GM23338 (cell line): ENCODE data around the gene TNFSF13B. TPM values are rescaled to one million over a fixed set of nuclear protein-coding genes. Genes with fewer than 3 reads are reported as not detected.

ENCODE experiments used
- ATAC-seq: fragments of 200-7000 bp; cut with Tn5 transposase; 3 replicates; pipeline ENCODE4 v1.9.1; 2020
- DNase-seq: peaks from one replicate; pipeline ENCODE4 v3.0.0-alpha.2; 2015; ENCODE audit warnings: low spot score
- H2AFZ ChIP-seq: fragments of 200-600 bp; sonication (generic); 2 replicates; pipeline ENCODE4 v1.8.0; 2016; ENCODE audit warnings: antibody characterized with exemption, mild to moderate bottlenecking, moderate library complexity
- H3F3A ChIP-seq: fragments of 200-600 bp; sonication (generic); replicated peaks from 2 replicates; pipeline ENCODE4 v1.8.0; 2017; ENCODE audit warnings: antibody characterized with exemption, mixed run types, low read depth
- H3K27ac ChIP-seq: fragments of 200-600 bp; sonication (generic); 2 replicates; pipeline ENCODE4 v1.6.1; 2016; ENCODE audit warnings: low read depth
- H3K27me3 ChIP-seq: fragments of 200-600 bp; sonication (generic); 2 replicates; pipeline ENCODE4 v1.8.0; 2016; ENCODE audit warnings: mild to moderate bottlenecking, mixed run types, moderate library complexity; ENCODE audit not compliant: insufficient read depth
- H3K36me3 ChIP-seq: fragments of 200-600 bp; sonication (generic); 2 replicates; pipeline ENCODE4 v1.8.0; 2016; ENCODE audit warnings: mild to moderate bottlenecking; ENCODE audit not compliant: insufficient read depth
- H3K4me1 ChIP-seq: fragments of 200-600 bp; sonication (generic); 2 replicates; pipeline ENCODE4 v1.8.0; 2016; ENCODE audit warnings: mild to moderate bottlenecking, moderate library complexity; ENCODE audit not compliant: insufficient read depth
- H3K4me2 ChIP-seq: fragments of 200-600 bp; sonication (generic); 2 replicates; pipeline ENCODE4 v1.7.1; 2017; ENCODE audit warnings: mixed run types
- H3K4me3 ChIP-seq: fragments of 200-600 bp; sonication (generic); 2 replicates; pipeline ENCODE4 v1.6.1; 2016; ENCODE audit warnings: mixed run types
- H3K79me2 ChIP-seq: fragments of 200-600 bp; sonication (generic); replicated peaks from 2 replicates; pipeline ENCODE4 v1.8.0; 2017; ENCODE audit warnings: mild to moderate bottlenecking; ENCODE audit not compliant: insufficient read depth
- H3K9me2 ChIP-seq: fragments of 200-600 bp; sonication (generic); 2 replicates; pipeline ENCODE4 v1.8.0; 2017; ENCODE audit not compliant: insufficient read depth
- H4K20me1 ChIP-seq: fragments of 200-600 bp; sonication (generic); replicated peaks from 2 replicates; pipeline ENCODE4 v1.8.0; 2017; ENCODE audit warnings: mild to moderate bottlenecking; ENCODE audit not compliant: insufficient read depth
- H3K27ac Mint-ChIP-seq: 2 replicates; pipeline ENCODE4 v1.8.0; 2020; ENCODE audit warnings: inconsistent platforms, mild to moderate bottlenecking, moderate library complexity, mixed read lengths
- H3K27me3 Mint-ChIP-seq: 3 replicates; pipeline ENCODE4 v1.8.0; 2022; ENCODE audit warnings: low read depth, mild to moderate bottlenecking, moderate library complexity, mixed read lengths, inconsistent platforms; ENCODE audit not compliant: insufficient read depth, poor library complexity
- H3K36me3 Mint-ChIP-seq: 3 replicates; pipeline ENCODE4 v1.8.0; 2021; ENCODE audit warnings: low read depth, mild to moderate bottlenecking, inconsistent platforms, moderate library complexity, mixed read lengths
- H3K4me1 Mint-ChIP-seq: 3 replicates; pipeline ENCODE4 v1.8.0; 2020; ENCODE audit warnings: mild to moderate bottlenecking, inconsistent platforms, mixed read lengths
- H3K4me3 Mint-ChIP-seq: 3 replicates; pipeline ENCODE4 v1.8.0; 2021; ENCODE audit warnings: moderate library complexity, mild to moderate bottlenecking, inconsistent platforms, mixed read lengths
- H3K9me3 Mint-ChIP-seq: 3 replicates; pipeline ENCODE4 v1.8.0; 2020; ENCODE audit warnings: moderate library complexity, mild to moderate bottlenecking, inconsistent platforms, mixed read lengths
- CREB1 ChIP-seq: fragments of 250-450 bp; sonication (Bioruptor Pico); IDR thresholded peaks from 2 replicates; pipeline ENCODE4 v1.5.0; 2020; ENCODE audit warnings: low read depth, mild to moderate bottlenecking, moderate library complexity
- CTCF ChIP-seq, 2 experiments: fragments of 200-600 bp in 1 of 2; sonication (generic) in 1 of 2; conservative IDR thresholded peaks; 2 replicates each; pipeline versions ENCODE4 v1.5.1 to v1.6.1; 2016 to 2017; ENCODE audit warnings: antibody characterized with exemption in 2 of 2, low read depth in 2 of 2, mild to moderate bottlenecking in 2 of 2, moderate library complexity in 1 of 2
- EZH2 ChIP-seq: fragments of 200-600 bp; sonication (generic); IDR thresholded peaks from one replicate; pipeline ENCODE4 v1.8.0; 2017; ENCODE audit warnings: antibody characterized with exemption, mild to moderate bottlenecking, low read depth; ENCODE audit not compliant: unreplicated experiment
- EZH2phosphoT487 ChIP-seq: fragments of 200-600 bp; sonication (generic); IDR thresholded peaks from one replicate; pipeline ENCODE4 v1.8.1; 2018; ENCODE audit warnings: antibody characterized with exemption; ENCODE audit not compliant: unreplicated experiment
- JUNB ChIP-seq: IDR thresholded peaks from one replicate; pipeline ENCODE4 v1.6.1; 2016; ENCODE audit warnings: antibody characterized with exemption; ENCODE audit not compliant: unreplicated experiment
- NANOG ChIP-seq: IDR thresholded peaks from 2 replicates; pipeline ENCODE4 v1.6.1; 2016; ENCODE audit warnings: antibody characterized with exemption, borderline replicate concordance
- POLR2AphosphoS5 ChIP-seq: IDR thresholded peaks from 2 replicates; pipeline ENCODE4 v1.6.1; 2016; ENCODE audit warnings: antibody characterized with exemption, low read depth
- ZNF331 ChIP-seq: fragments of 250-450 bp; sonication (Bioruptor Pico); IDR thresholded peaks from 2 replicates; pipeline ENCODE4 v1.5.0; 2020; ENCODE audit warnings: low read depth, mild to moderate bottlenecking, moderate library complexity
- ZNF462 ChIP-seq: fragments of 250-450 bp; sonication (Bioruptor Pico); IDR thresholded peaks from 2 replicates; pipeline ENCODE4 v1.5.0; 2020; ENCODE audit warnings: mild to moderate bottlenecking, moderate library complexity
- polyA plus RNA-seq: library from polyadenylated mRNA; unstranded; fragments of >200 nt; fragmentation: Nextera tagmentation; extraction: Ambion mirVana; gene quantifications from 2 replicates; pipeline ENCODE4 v1.2.1, GENCODE V29; 2016
- total RNA-seq: library from RNA; depleted of rRNA; stranded (reverse); fragments of >200 nt; shearing (Covaris generic); gene quantifications from 2 replicates; pipeline ENCODE4 v1.2.3, GENCODE V29; 2014
- TF ChIP-seq, protein P1 (sequence below): IDR thresholded peaks from one replicate; pipeline ENCODE4 v1.6.1; 2018; ENCODE audit warnings: antibody characterized with exemption; ENCODE audit not compliant: unreplicated experiment
- TF ChIP-seq, protein P2 (sequence below): IDR thresholded peaks from 2 replicates; pipeline ENCODE4 v1.6.1; 2016; ENCODE audit warnings: antibody characterized with exemption

The TNFSF13B gene
- total and polyA plus RNA-seq, 2 experiments from 2014 or later = 0.10 to 0.55 TPM

DNA sequence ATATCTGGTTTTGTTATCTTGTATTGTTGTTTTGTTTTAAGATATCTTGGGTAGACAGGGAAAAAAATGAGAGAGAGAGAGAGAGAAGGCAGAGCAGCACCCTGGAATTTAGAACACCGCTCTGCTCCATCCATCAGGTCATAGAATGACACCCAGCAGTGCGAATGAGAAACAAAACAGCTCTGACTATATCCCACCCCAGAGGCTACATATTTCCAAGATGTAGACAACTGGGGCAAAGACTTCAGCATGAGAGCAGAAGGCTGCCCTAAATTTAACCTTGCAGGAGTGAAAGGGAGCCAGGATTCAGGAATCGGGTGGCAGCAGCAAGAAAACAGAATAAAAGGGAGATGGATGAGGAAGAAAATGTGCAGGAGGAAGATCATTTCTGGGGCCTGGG, 46.5 kb downstream of the TNFSF13B start (continued):
- TF ChIP-seq CTCF (conservative IDR thresholded peaks at IDR 0.05; ENCODE audit: low read depth in 2 of 2) (no peak), ZNF331 (CRISPR knock-in tag) (no peak), CREB1 (no peak), POLR2AphosphoS5 (no peak), EZH2 (no peak)
- TF ChIP-seq, protein P1, sequence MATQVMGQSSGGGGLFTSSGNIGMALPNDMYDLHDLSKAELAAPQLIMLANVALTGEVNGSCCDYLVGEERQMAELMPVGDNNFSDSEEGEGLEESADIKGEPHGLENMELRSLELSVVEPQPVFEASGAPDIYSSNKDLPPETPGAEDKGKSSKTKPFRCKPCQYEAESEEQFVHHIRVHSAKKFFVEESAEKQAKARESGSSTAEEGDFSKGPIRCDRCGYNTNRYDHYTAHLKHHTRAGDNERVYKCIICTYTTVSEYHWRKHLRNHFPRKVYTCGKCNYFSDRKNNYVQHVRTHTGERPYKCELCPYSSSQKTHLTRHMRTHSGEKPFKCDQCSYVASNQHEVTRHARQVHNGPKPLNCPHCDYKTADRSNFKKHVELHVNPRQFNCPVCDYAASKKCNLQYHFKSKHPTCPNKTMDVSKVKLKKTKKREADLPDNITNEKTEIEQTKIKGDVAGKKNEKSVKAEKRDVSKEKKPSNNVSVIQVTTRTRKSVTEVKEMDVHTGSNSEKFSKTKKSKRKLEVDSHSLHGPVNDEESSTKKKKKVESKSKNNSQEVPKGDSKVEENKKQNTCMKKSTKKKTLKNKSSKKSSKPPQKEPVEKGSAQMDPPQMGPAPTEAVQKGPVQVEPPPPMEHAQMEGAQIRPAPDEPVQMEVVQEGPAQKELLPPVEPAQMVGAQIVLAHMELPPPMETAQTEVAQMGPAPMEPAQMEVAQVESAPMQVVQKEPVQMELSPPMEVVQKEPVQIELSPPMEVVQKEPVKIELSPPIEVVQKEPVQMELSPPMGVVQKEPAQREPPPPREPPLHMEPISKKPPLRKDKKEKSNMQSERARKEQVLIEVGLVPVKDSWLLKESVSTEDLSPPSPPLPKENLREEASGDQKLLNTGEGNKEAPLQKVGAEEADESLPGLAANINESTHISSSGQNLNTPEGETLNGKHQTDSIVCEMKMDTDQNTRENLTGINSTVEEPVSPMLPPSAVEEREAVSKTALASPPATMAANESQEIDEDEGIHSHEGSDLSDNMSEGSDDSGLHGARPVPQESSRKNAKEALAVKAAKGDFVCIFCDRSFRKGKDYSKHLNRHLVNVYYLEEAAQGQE = no peak

DNA sequence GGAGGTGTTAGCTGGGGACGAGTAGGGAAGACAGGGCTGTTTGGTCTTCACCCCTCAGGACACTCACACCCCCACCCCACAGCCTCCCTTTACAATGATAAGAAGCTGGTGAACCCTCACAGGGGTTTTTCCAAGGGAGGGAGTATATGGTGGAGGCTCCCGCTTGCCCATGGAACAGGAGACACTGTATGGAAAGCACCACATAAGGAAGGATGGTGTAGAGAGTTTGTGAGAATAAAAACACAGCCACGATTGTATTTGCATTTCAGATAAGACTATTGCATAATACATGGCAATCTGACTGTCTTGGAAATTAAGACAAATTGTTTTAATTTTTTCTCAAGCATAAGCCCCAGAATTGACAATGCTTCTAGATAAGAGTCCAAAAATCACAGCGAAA, 46.9 kb downstream of the TNFSF13B start:
- Histone ChIP-seq H4K20me1 (no peaks in the 10 kb centered on the region), H3K79me2 (no peaks in the 10 kb centered on the region), H2AFZ (no peak overlapping the region), H3K4me1 (no peaks in the 10 kb centered on the region), H3K36me3 (no peaks in the 10 kb centered on the region), H3K27me3 (no peaks in the 10 kb centered on the region), H3K27ac (no peak overlapping the region), H3F3A (no peaks in the 10 kb centered on the region), H3K4me3 (no peak overlapping the region), H3K9me2 (peaks cover under 1% of the 10 kb centered on the region; the same call in 1 of the 2 replicates), H3K4me2 (no peak overlapping the region)
- Mint-ChIP-seq H3K9me3 (0 out of 3 replicates have a peak, but pooled peaks cover 2% of the 10 kb centered on the region), H3K27ac (no peak overlapping the region), H3K27me3 (peaks cover 1% of the 10 kb centered on the region), H3K36me3 (no peaks in the 10 kb centered on the region), H3K4me1 (peaks cover 12% of the 10 kb centered on the region), H3K4me3 (no peak overlapping the region)
- ATAC-seq = no peak
- DNase-seq = no peak
- no peak for TF ChIP-seq CTCF (conservative IDR thresholded peaks at IDR 0.05; ENCODE audit: low read depth in 2 of 2)
- TF ChIP-seq NANOG = no peak
- no peak for TF ChIP-seq ZNF462 (CRISPR knock-in tag)
- TF ChIP-seq, protein P2, sequence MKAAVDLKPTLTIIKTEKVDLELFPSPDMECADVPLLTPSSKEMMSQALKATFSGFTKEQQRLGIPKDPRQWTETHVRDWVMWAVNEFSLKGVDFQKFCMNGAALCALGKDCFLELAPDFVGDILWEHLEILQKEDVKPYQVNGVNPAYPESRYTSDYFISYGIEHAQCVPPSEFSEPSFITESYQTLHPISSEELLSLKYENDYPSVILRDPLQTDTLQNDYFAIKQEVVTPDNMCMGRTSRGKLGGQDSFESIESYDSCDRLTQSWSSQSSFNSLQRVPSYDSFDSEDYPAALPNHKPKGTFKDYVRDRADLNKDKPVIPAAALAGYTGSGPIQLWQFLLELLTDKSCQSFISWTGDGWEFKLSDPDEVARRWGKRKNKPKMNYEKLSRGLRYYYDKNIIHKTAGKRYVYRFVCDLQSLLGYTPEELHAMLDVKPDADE = no peak
- no peak for TF ChIP-seq EZH2phosphoT487
- TF ChIP-seq JUNB = no peak
- TF ChIP-seq CREB1 = no peak
